GM12878 (cell line): Measurements from ENCODE around the gene OR2C1. TPM values are rescaled to one million over a fixed set of nuclear protein-coding genes. Genes with fewer than 3 reads are reported as not detected.

Source experiments
- BCL11A ChIP-seq: IDR thresholded peaks from 2 replicates; pipeline ENCODE4 v1.6.1; 2011; ENCODE audit warnings: low read depth, low read length
- CREM ChIP-seq: IDR thresholded peaks from 2 replicates; pipeline ENCODE4 v1.6.1; 2014; ENCODE audit warnings: antibody characterized with exemption, low read depth
- ESRRA ChIP-seq: IDR thresholded peaks from 2 replicates; pipeline ENCODE4 v1.6.1; 2012; ENCODE audit warnings: mild to moderate bottlenecking, low read length, improper control_type of control experiment
- IKZF2 ChIP-seq, 2 experiments: fragments of 450-650 bp; IDR thresholded peaks; 2 replicates each; pipeline ENCODE4 v1.6.1; 2017; ENCODE audit warnings: mild to moderate bottlenecking in 2 of 2, moderate library complexity in 2 of 2
- MEF2A ChIP-seq: IDR thresholded peaks from 2 replicates; pipeline ENCODE4 v1.6.1; 2011; ENCODE audit warnings: low read depth, mild to moderate bottlenecking, low read length, moderate library complexity; ENCODE audit not compliant: insufficient read depth
- MEF2B ChIP-seq: fragments of 450-650 bp; IDR thresholded peaks from 2 replicates; pipeline ENCODE4 v1.6.1; 2018; ENCODE audit warnings: mild to moderate bottlenecking, moderate library complexity; ENCODE audit not compliant: partially characterized antibody, poor library complexity, severe bottlenecking
- NBN ChIP-seq: fragments of 450-650 bp; IDR thresholded peaks from 2 replicates; pipeline ENCODE4 v1.6.1; 2016
- NR2F1 ChIP-seq: fragments of 450-650 bp; conservative IDR thresholded peaks from 2 replicates; pipeline ENCODE4 v1.6.1; 2017; ENCODE audit warnings: mild to moderate bottlenecking
- NRF1 ChIP-seq: conservative IDR thresholded peaks from 2 replicates; pipeline ENCODE4 v1.6.1; 2011; ENCODE audit warnings: mild to moderate bottlenecking, low read depth, low read length, improper control_type of control experiment
- PML ChIP-seq: IDR thresholded peaks from 2 replicates; pipeline ENCODE4 v1.6.1; 2012; ENCODE audit warnings: low read length, inconsistent platforms
- RELA ChIP-seq: fragments of 450-650 bp; IDR thresholded peaks from 2 replicates; pipeline ENCODE4 v1.8.0; 2014; ENCODE audit warnings: borderline replicate concordance; ENCODE audit not compliant: partially characterized antibody
- SUPT20H ChIP-seq: IDR thresholded peaks from 2 replicates; pipeline ENCODE4 v1.6.1; 2011; ENCODE audit warnings: low read depth, mild to moderate bottlenecking, low read length, moderate library complexity, borderline replicate concordance; ENCODE audit not compliant: control insufficient read depth
- SUZ12 ChIP-seq: fragments of 200-600 bp; sonication (generic); IDR thresholded peaks from one replicate; pipeline ENCODE4 v1.6.1; 2018; ENCODE audit warnings: antibody characterized with exemption, mild to moderate bottlenecking; ENCODE audit not compliant: unreplicated experiment
- TCF12 ChIP-seq: IDR thresholded peaks from 2 replicates; pipeline ENCODE4 v1.6.1; 2011; ENCODE audit warnings: low read depth, mild to moderate bottlenecking, low read length
- ZNF207 ChIP-seq: fragments of 450-650 bp; IDR thresholded peaks from 2 replicates; pipeline ENCODE4 v1.6.1; 2014; ENCODE audit warnings: antibody characterized with exemption, mild to moderate bottlenecking, borderline replicate concordance
- ZNF24 ChIP-seq: fragments of 450-650 bp; IDR thresholded peaks from 2 replicates; pipeline ENCODE4 v1.6.1; 2017; ENCODE audit warnings: antibody characterized with exemption, mild to moderate bottlenecking
- polyA plus RNA-seq, 11 experiments: library from polyadenylated mRNA; depleted of rRNA in 4 of 11; unstranded in 6 of 11; stranded (reverse) in 5 of 11; fragments of >200 nt; fragmentation: Nextera tagmentation in 4 of 11; fragmentation: Illumina TruSeq in 1 of 11; extraction: Ambion mirVana in 4 of 11; extraction: Trizol in 1 of 11; gene quantifications; 1 replicate in 1 of 11; 2 replicates in 10 of 11; pipeline versions ENCODE4 v1.2.1 to v1.2.3, GENCODE V29; 2011 to 2016; ENCODE audit warnings: inconsistent platforms in 2 of 11, missing spikeins in 2 of 11, low read depth in 1 of 11
- total RNA-seq, 4 experiments: library from RNA; depleted of rRNA in 3 of 4; stranded (reverse); fragments of >200 nt in 3 of 4; fragmentation: Illumina TruSeq in 1 of 4; extraction: Trizol in 1 of 4; gene quantifications; 2 replicates each; pipeline versions ENCODE4 v1.2.1 to v1.2.3, GENCODE V29; 2013 to 2021
- TF ChIP-seq, protein P1 (sequence below): fragments of 450-650 bp; IDR thresholded peaks from 2 replicates; pipeline ENCODE4 v1.6.1; 2017; ENCODE audit warnings: antibody characterized with exemption, mild to moderate bottlenecking, moderate library complexity
- TF ChIP-seq, protein P2 (sequence below): fragments of 450-650 bp; IDR thresholded peaks from 2 replicates; pipeline ENCODE4 v1.6.1; 2017; ENCODE audit warnings: mild to moderate bottlenecking, moderate library complexity
- TF ChIP-seq, protein P3 (sequence below): IDR thresholded peaks from 2 replicates; pipeline ENCODE4 v1.6.1; 2011; ENCODE audit warnings: borderline replicate concordance, low read depth, mild to moderate bottlenecking, moderate library complexity, low read length; ENCODE audit not compliant: insufficient read depth, poor library complexity, severe bottlenecking
- TF ChIP-seq, protein P4 (sequence below): fragments of 450-650 bp; IDR thresholded peaks from 2 replicates; pipeline ENCODE4 v1.6.1; 2017; ENCODE audit warnings: low read depth, mild to moderate bottlenecking, moderate library complexity

The OR2C1 gene
- total and polyA plus RNA-seq, 10 of the 15 experiments (the other 5 are each of a cell fraction or from before 2014, with no cell fraction given), result 0.05 to 0.21 (median 0.14) TPM; not detected in 5

DNA sequence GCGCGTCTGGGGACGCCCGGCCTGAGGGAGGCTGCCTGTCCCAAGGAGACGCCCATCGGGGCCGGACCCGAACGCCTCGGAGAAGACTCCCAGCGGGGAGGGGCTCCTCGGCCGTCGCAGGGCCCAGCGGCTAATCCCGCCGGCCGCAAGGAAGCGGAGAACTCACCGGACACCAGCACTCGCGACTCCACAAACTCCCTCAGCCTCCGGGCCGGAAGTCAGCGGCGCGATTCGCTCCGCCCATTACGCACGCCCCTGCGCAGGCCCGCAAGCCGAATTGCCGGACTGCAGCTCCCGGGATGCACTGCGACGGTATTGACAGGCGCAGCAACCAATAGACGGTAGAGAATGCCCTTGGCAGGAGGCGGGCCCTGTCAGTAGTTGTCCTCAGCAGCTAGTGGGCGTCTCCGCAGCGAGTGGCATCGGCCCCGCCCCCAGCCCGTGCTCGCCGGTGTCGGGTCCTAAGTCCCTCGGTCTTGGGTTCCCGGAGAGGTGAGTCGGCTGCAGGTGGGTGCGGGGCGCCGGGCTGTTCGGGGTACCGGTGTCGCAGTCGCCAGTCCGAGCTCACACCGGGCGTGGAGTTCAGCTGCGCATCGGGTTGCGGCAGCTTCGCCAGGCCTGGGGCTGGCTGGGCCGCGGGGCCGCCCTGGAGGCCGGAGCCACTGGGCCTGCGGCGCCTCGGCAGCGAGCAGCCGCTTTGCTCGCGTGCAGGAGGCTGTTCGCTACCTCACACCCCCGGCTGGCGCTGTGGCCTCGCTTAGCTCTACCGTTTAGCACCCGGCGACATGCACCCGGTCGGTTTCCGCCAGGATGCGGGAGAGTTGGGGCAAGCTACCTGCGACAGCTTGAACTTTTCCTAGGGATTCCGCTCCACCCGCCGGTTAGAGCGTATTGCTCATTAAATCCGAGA is 45.3 kb downstream of the OR2C1 start, which contains the start of the genes ZNF174 and ZSCAN32 (continued):
- no peak for TF ChIP-seq MEF2A
- TF ChIP-seq IKZF2 (IDR thresholded peaks at IDR 0.05), result no peak
- no peak for TF ChIP-seq SUZ12
- no peak for TF ChIP-seq SUPT20H
- TF ChIP-seq ZNF207, result peak; percentile 80; the same call in 1 of the 2 replicates
- peak; percentile 23 for TF ChIP-seq RELA
- TF ChIP-seq ZNF24, result peak; percentile 69; the same call in 1 of the 2 replicates
- no peak for TF ChIP-seq BCL11A
- TF ChIP-seq, protein P1, sequence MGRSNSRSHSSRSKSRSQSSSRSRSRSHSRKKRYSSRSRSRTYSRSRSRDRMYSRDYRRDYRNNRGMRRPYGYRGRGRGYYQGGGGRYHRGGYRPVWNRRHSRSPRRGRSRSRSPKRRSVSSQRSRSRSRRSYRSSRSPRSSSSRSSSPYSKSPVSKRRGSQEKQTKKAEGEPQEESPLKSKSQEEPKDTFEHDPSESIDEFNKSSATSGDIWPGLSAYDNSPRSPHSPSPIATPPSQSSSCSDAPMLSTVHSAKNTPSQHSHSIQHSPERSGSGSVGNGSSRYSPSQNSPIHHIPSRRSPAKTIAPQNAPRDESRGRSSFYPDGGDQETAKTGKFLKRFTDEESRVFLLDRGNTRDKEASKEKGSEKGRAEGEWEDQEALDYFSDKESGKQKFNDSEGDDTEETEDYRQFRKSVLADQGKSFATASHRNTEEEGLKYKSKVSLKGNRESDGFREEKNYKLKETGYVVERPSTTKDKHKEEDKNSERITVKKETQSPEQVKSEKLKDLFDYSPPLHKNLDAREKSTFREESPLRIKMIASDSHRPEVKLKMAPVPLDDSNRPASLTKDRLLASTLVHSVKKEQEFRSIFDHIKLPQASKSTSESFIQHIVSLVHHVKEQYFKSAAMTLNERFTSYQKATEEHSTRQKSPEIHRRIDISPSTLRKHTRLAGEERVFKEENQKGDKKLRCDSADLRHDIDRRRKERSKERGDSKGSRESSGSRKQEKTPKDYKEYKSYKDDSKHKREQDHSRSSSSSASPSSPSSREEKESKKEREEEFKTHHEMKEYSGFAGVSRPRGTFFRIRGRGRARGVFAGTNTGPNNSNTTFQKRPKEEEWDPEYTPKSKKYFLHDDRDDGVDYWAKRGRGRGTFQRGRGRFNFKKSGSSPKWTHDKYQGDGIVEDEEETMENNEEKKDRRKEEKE, result no peak
- TF ChIP-seq, protein P2, sequence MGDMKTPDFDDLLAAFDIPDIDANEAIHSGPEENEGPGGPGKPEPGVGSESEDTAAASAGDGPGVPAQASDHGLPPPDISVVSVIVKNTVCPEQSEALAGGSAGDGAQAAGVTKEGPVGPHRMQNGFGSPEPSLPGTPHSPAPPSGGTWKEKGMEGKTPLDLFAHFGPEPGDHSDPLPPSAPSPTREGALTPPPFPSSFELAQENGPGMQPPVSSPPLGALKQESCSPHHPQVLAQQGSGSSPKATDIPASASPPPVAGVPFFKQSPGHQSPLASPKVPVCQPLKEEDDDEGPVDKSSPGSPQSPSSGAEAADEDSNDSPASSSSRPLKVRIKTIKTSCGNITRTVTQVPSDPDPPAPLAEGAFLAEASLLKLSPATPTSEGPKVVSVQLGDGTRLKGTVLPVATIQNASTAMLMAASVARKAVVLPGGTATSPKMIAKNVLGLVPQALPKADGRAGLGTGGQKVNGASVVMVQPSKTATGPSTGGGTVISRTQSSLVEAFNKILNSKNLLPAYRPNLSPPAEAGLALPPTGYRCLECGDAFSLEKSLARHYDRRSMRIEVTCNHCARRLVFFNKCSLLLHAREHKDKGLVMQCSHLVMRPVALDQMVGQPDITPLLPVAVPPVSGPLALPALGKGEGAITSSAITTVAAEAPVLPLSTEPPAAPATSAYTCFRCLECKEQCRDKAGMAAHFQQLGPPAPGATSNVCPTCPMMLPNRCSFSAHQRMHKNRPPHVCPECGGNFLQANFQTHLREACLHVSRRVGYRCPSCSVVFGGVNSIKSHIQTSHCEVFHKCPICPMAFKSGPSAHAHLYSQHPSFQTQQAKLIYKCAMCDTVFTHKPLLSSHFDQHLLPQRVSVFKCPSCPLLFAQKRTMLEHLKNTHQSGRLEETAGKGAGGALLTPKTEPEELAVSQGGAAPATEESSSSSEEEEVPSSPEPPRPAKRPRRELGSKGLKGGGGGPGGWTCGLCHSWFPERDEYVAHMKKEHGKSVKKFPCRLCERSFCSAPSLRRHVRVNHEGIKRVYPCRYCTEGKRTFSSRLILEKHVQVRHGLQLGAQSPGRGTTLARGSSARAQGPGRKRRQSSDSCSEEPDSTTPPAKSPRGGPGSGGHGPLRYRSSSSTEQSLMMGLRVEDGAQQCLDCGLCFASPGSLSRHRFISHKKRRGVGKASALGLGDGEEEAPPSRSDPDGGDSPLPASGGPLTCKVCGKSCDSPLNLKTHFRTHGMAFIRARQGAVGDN, result peak; percentile 66
- peak; percentile 65 for TF ChIP-seq NR2F1
- TF ChIP-seq, protein P3, sequence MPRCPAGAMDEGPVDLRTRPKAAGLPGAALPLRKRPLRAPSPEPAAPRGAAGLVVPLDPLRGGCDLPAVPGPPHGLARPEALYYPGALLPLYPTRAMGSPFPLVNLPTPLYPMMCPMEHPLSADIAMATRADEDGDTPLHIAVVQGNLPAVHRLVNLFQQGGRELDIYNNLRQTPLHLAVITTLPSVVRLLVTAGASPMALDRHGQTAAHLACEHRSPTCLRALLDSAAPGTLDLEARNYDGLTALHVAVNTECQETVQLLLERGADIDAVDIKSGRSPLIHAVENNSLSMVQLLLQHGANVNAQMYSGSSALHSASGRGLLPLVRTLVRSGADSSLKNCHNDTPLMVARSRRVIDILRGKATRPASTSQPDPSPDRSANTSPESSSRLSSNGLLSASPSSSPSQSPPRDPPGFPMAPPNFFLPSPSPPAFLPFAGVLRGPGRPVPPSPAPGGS, result no peak
- TF ChIP-seq, protein P4, sequence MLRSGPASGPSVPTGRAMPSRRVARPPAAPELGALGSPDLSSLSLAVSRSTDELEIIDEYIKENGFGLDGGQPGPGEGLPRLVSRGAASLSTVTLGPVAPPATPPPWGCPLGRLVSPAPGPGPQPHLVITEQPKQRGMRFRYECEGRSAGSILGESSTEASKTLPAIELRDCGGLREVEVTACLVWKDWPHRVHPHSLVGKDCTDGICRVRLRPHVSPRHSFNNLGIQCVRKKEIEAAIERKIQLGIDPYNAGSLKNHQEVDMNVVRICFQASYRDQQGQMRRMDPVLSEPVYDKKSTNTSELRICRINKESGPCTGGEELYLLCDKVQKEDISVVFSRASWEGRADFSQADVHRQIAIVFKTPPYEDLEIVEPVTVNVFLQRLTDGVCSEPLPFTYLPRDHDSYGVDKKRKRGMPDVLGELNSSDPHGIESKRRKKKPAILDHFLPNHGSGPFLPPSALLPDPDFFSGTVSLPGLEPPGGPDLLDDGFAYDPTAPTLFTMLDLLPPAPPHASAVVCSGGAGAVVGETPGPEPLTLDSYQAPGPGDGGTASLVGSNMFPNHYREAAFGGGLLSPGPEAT, result peak; percentile 96
- peak; percentile 91 for TF ChIP-seq NRF1
- TF ChIP-seq PML, result peak; percentile 84; the same call in 1 of the 2 replicates
- no peak for TF ChIP-seq MEF2B
- no peak for TF ChIP-seq ESRRA
- peak; percentile 28; the same call in 1 of the 2 replicates for TF ChIP-seq NBN
- no peak for TF ChIP-seq TCF12
- TF ChIP-seq CREM, result peak; percentile 86; the same call in 1 of the 2 replicates
